ENCODE measurements around the gene GPR152. TPM values are rescaled to one million over a fixed set of nuclear protein-coding genes. Genes with fewer than 3 reads are reported as not detected.

Gene GPR152
- total RNA-seq, 1 donor from 2014 or later: not detected

DNA sequence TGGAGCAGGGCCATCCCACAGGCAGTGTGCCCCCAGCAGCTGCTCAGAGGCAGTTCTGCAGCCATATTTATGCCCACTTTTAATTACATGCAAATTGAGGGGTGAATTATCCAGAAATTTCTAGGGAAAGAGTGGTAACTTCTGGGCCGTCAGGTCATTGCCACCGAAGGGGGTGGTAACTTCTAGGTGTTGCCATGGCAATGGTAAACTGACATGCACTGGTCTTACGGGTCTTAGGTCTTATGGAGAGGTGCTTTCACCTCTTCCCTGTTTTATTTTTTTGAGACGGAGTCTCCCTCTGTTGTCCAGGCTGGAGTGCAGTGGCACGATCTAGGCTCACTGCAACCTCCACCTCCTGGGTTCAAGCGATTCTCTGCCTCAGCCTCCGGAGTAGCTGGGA is 20.4 kb upstream of the GPR152 start:
- H3K27me3 Mint-ChIP-seq (ENCODE audit: low read depth, unreplicated experiment): peaks cover 2% of the 10 kb centered on the region
- no peaks in the 10 kb centered on the region for H4K20me1 ChIP-seq (ENCODE audit: insufficient read depth, low read length)
- no peaks in the 10 kb centered on the region for H3K4me1 Mint-ChIP-seq (ENCODE audit: low read depth, unreplicated experiment)
- no peak for FAIRE-seq
- H3K4me1 ChIP-seq (ENCODE audit: insufficient read depth, low read length): peaks cover 7% of the 10 kb centered on the region
- H3K36me3 ChIP-seq (ENCODE audit: insufficient read depth, low read length): no peaks in the 10 kb centered on the region
- H3K4me3 Mint-ChIP-seq (ENCODE audit: unreplicated experiment): no peak overlapping the region
- no peak for DNase-seq (ENCODE audit: low read depth)
- TF ChIP-seq EZH2 (IDR thresholded peaks at IDR 0.05; ENCODE audit: insufficient read depth, low read length): no peak
- TF ChIP-seq, protein P1, sequence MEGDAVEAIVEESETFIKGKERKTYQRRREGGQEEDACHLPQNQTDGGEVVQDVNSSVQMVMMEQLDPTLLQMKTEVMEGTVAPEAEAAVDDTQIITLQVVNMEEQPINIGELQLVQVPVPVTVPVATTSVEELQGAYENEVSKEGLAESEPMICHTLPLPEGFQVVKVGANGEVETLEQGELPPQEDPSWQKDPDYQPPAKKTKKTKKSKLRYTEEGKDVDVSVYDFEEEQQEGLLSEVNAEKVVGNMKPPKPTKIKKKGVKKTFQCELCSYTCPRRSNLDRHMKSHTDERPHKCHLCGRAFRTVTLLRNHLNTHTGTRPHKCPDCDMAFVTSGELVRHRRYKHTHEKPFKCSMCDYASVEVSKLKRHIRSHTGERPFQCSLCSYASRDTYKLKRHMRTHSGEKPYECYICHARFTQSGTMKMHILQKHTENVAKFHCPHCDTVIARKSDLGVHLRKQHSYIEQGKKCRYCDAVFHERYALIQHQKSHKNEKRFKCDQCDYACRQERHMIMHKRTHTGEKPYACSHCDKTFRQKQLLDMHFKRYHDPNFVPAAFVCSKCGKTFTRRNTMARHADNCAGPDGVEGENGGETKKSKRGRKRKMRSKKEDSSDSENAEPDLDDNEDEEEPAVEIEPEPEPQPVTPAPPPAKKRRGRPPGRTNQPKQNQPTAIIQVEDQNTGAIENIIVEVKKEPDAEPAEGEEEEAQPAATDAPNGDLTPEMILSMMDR (IDR thresholded peaks at IDR 0.05; ENCODE audit: insufficient read depth, low read depth, low read length): no peak
- no peak overlapping the region for H3K4me3 ChIP-seq (ENCODE audit: insufficient read depth, low read depth, low read length)
- H3K79me2 ChIP-seq (ENCODE audit: insufficient read depth, low read length): peaks cover 8% of the 10 kb centered on the region
- H3K36me3 Mint-ChIP-seq (ENCODE audit: low read depth, unreplicated experiment): no peaks in the 10 kb centered on the region
- no peak overlapping the region for H3K27ac Mint-ChIP-seq (ENCODE audit: unreplicated experiment)
- H2AFZ ChIP-seq (ENCODE audit: low read depth, low read length): no peak overlapping the region
- no peak overlapping the region for H3K4me2 ChIP-seq (ENCODE audit: low read length)
- no peak overlapping the region for H3K27ac ChIP-seq (ENCODE audit: low read depth, low read length)
- H3K9ac ChIP-seq (ENCODE audit: low read length): no peak overlapping the region
- H3K9me3 Mint-ChIP-seq (ENCODE audit: unreplicated experiment): no peaks in the 10 kb centered on the region
- H3K9me3 ChIP-seq (ENCODE audit: insufficient read depth, low read depth, low read length): no peaks in the 10 kb centered on the region
- no peaks in the 10 kb centered on the region for H3K27me3 ChIP-seq (ENCODE audit: insufficient read depth, low read length)

DNA sequence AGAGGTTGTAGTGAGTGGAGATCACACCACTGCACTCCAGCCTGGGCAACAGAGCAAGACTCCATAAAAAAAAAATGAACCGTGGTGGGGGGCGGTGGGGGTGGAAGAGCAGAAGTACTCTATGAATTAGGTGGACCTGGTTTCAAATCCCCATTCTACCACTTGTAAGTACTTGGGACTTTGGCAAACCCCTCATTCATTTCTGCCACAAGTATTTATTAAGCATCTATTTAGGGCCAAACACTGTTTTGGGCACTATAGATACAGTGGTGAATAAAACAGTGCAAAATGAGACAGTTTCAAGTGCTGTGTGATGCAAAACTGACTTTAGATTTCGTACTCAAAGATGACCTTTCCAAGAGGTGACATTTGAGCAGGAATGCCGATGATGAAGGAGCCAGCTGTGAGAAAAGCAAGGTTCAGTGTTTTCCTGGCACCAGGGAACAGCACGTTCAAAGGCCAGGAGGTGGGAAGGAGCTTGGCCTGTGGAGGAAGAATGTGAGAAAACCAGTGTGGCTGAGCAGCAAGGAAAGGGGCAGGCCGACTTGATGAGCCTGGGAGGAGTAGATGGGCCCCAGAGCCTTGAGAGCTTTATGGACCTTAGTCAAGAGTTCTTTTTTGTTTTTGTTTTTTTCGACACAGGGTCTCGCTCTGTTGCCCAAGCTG is 17.9 kb upstream of the GPR152 start:
- Histone ChIP-seq H2AFZ (ENCODE audit: low read depth, low read length) (no peak overlapping the region), H3K9me3 (ENCODE audit: insufficient read depth, low read depth, low read length) (no peaks in the 10 kb centered on the region), H3K9ac (ENCODE audit: low read length) (no peak overlapping the region), H3K4me3 (ENCODE audit: insufficient read depth, low read depth, low read length) (no peak overlapping the region), H3K79me2 (ENCODE audit: insufficient read depth, low read length) (peaks cover 9% of the 10 kb centered on the region), H3K36me3 (ENCODE audit: insufficient read depth, low read length) (no peaks in the 10 kb centered on the region), H3K4me1 (ENCODE audit: insufficient read depth, low read length) (peaks cover 10% of the 10 kb centered on the region), H3K4me2 (ENCODE audit: low read length) (no peak overlapping the region), H3K27ac (ENCODE audit: low read depth, low read length) (no peak overlapping the region), H4K20me1 (ENCODE audit: insufficient read depth, low read length) (no peaks in the 10 kb centered on the region), H3K27me3 (ENCODE audit: insufficient read depth, low read length) (no peaks in the 10 kb centered on the region)
- DNase-seq (ENCODE audit: low read depth): no peak
- Mint-ChIP-seq H3K27me3 (ENCODE audit: low read depth, unreplicated experiment) (no peaks in the 10 kb centered on the region), H3K9me3 (ENCODE audit: unreplicated experiment) (no peaks in the 10 kb centered on the region), H3K4me1 (ENCODE audit: low read depth, unreplicated experiment) (peaks cover under 1% of the 10 kb centered on the region), H3K36me3 (ENCODE audit: low read depth, unreplicated experiment) (no peaks in the 10 kb centered on the region), H3K4me3 (ENCODE audit: unreplicated experiment) (peak overlapping the region; percentile 50), H3K27ac (ENCODE audit: unreplicated experiment) (peak overlapping the region; percentile 77)
- TF ChIP-seq, protein P1 (IDR thresholded peaks at IDR 0.05; ENCODE audit: insufficient read depth, low read depth, low read length): no peak
- no peak for TF ChIP-seq EZH2 (IDR thresholded peaks at IDR 0.05; ENCODE audit: insufficient read depth, low read length)
- no peak for FAIRE-seq

- Mint-ChIP-seq H3K27ac (ENCODE audit: unreplicated experiment) (peak overlapping the region; percentile 53), H3K4me1 (ENCODE audit: low read depth, unreplicated experiment) (peaks cover 4% of the 10 kb centered on the region), H3K4me3 (ENCODE audit: unreplicated experiment) (peak overlapping the region; percentile 76), H3K36me3 (ENCODE audit: low read depth, unreplicated experiment) (peaks cover 3% of the 10 kb centered on the region), H3K27me3 (ENCODE audit: low read depth, unreplicated experiment) (no peaks in the 10 kb centered on the region), H3K9me3 (ENCODE audit: unreplicated experiment) (no peaks in the 10 kb centered on the region)
- H3K4me3 ChIP-seq (ENCODE audit: insufficient read depth, low read depth, low read length): peak overlapping the region; percentile 60
- H3K27ac ChIP-seq (ENCODE audit: low read depth, low read length): peak overlapping the region; percentile 57
- no peaks in the 10 kb centered on the region for H3K27me3 ChIP-seq (ENCODE audit: insufficient read depth, low read length)
- no peak for FAIRE-seq
- H3K9me3 ChIP-seq (ENCODE audit: insufficient read depth, low read depth, low read length): no peaks in the 10 kb centered on the region
- H2AFZ ChIP-seq (ENCODE audit: low read depth, low read length): peak overlapping the region; percentile 81
- peaks cover 10% of the 10 kb centered on the region for H3K4me1 ChIP-seq (ENCODE audit: insufficient read depth, low read length)
- peaks cover 9% of the 10 kb centered on the region for H3K79me2 ChIP-seq (ENCODE audit: insufficient read depth, low read length)
- H4K20me1 ChIP-seq (ENCODE audit: insufficient read depth, low read length): no peaks in the 10 kb centered on the region
- H3K9ac ChIP-seq (ENCODE audit: low read length): peak overlapping the region; percentile 82
- DNase-seq (ENCODE audit: low read depth): no peak
- TF ChIP-seq EZH2 (IDR thresholded peaks at IDR 0.05; ENCODE audit: insufficient read depth, low read length): no peak
- TF ChIP-seq, protein P1 (IDR thresholded peaks at IDR 0.05; ENCODE audit: insufficient read depth, low read depth, low read length): no peak
- no peaks in the 10 kb centered on the region for H3K36me3 ChIP-seq (ENCODE audit: insufficient read depth, low read length)
- H3K4me2 ChIP-seq (ENCODE audit: low read length): peak overlapping the region; percentile 89
Measured at GRCh38 chr11:67469508-67469811, 16.9 kb upstream of the GPR152 start.
